Adrenal gland (tissue), 5 donors: ENCODE measurements around the gene DCXR.

Experiments used
- CTCF ChIP-seq, 6 experiments: fragments of 450-650 bp in 4 of 6; fragments of 200-600 bp in 2 of 6; sonication (generic) in 1 of 6; IDR thresholded peaks; 1 replicate in 5 of 6; 2 replicates in 1 of 6; pipeline versions ENCODE4 v1.5.1 to v1.8.0; 2016 to 2021; ENCODE audit warnings: antibody characterized with exemption in 6 of 6, mild to moderate bottlenecking in 2 of 6, moderate library complexity in 1 of 6
- POLR2A ChIP-seq, 2 donors: fragments of 450-650 bp; IDR thresholded peaks; one replicate each; pipeline ENCODE4 v1.6.1; 2017; ENCODE audit warnings: antibody characterized with exemption in 2 of 2, mild to moderate bottlenecking in 2 of 2, moderate library complexity in 1 of 2
- donor health status: DM: no; HTN: no; CAD: no.

- no peak for TF ChIP-seq CTCF (IDR thresholded peaks at IDR 0.05)
- TF ChIP-seq POLR2A (IDR thresholded peaks at IDR 0.05): no peak
Measured at GRCh38 chr17:82050152-82050760, 12.8 kb upstream of the DCXR start.
